GM18867 (cell line): ENCODE data around the gene L3MBTL2.
"Not testable (repeated sequence)": the region's sequence is repeated elsewhere in the genome, so short reads cannot be mapped to it uniquely, and the experiment has no call there.

Experiments used
- ATAC-seq: cut with Tn5 transposase; IDR thresholded peaks from one replicate; pipeline ENCODE4 v1.9.1; 2021; ENCODE audit warnings: mild to moderate bottlenecking, moderate library complexity; ENCODE audit not compliant: unreplicated experiment

L3MBTL2 gene

DNA sequence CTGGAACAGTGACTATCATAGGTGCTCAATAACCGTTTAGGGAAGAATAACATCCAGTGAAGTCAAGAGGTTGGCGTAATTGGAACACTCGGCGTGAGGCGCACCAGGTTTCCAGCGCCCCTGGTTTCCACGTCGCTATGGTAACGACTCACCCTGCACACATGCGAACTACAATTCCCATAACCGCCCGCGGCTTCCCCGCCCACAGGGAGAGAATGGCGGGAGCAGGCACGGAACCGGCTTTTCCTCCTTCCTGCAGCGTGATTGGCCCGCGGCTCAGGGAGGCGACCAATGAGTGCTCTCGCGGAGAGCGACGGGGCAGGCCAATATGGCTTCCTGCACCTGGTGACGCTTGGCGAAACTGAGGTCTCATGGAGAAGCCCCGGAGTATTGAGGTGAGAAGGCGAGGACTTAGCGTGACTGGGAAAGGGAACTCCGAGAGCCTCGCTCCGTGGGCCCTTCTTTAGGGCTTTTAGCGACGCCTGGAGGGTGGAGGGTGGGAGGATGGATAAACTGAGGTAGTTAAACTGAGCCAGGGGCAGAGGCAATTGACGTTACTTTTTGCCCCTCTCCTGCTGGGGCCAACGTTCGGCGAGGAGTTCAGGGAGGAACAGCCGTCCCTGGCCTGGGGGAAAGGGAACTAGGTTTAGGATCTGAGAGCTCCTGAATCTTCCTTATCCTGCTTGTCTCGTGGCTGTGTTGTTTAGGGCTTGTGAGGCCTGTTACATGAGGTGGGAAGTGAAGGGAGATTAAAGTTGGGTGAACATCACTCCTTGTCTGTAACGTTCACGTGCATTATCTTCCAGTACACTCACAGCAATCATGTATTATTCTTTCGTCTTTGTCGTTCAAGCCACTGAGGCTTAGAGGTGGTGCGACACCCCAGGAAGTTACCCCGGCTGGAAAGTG is at the start of gene L3MBTL2:
TSS of gene L3MBTL2 (plus strand) at position 321 of the 909 bp plus-strand sequence. CDS start at position 372, 51 bp downstream.
- peak; percentile 96 for ATAC-seq

DNA sequence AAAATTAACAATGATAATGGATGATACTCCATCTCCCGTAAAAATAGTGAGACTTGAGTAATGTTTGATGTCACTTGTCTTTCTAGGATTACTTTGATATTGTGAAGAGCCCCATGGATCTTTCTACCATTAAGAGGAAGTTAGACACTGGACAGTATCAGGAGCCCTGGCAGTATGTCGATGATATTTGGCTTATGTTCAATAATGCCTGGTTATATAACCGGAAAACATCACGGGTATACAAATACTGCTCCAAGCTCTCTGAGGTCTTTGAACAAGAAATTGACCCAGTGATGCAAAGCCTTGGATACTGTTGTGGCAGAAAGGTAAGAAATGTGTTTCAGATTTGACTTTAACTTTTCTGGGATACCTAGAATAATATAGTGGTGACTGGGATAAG is 48.0 kb upstream of the L3MBTL2 start:
- ATAC-seq = no peak

GRCh38 chr22:41169157-41169556 is 36.0 kb upstream of the L3MBTL2 start:
- ATAC-seq = no peak

- no peak for ATAC-seq
Observed at GRCh38 chr22:41171996-41172395, 33.1 kb upstream of the L3MBTL2 start.

DNA sequence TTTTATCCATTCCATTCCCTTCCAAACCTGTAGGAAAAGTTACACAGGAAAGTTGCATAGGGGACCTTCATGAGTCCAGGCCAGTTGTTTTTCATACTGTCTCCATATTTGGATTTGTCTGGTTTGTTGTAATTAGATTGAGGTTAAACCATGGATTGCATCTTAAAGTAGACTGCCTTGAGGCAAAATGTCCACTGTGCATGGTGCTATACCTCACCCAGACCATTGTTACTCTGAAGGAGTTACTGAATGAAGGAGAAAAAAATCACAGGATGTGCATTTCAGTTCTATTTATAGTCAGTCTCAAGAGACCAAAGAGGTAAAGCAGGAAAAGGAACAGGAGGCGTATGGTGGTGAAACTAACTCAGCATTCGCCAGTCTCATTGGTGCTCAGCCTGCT is 29.6 kb upstream of the L3MBTL2 start:
- no peak for ATAC-seq

- no peak for ATAC-seq
Observed at GRCh38 chr22:41177040-41177621, 28.0 kb upstream of the L3MBTL2 start.

GRCh38 chr22:41177622-41178424 is 27.3 kb upstream of the L3MBTL2 start:
- no peak for ATAC-seq

DNA sequence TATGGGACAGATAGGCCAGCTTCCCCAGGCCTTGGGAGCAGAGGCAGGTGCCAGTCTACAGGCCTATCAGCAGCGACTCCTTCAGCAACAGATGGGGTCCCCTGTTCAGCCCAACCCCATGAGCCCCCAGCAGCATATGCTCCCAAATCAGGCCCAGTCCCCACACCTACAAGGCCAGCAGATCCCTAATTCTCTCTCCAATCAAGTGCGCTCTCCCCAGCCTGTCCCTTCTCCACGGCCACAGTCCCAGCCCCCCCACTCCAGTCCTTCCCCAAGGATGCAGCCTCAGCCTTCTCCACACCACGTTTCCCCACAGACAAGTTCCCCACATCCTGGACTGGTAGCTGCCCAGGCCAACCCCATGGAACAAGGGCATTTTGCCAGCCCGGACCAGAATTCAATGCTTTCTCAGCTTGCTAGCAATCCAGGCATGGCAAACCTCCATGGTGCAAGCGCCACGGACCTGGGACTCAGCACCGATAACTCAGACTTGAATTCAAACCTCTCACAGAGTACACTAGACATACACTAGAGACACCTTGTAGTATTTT is 26.6 kb upstream of the L3MBTL2 start:
- no peak for ATAC-seq

- ATAC-seq = not testable (repeated sequence)
Observed at GRCh38 chr22:41180362-41180761, 24.8 kb upstream of the L3MBTL2 start.

DNA sequence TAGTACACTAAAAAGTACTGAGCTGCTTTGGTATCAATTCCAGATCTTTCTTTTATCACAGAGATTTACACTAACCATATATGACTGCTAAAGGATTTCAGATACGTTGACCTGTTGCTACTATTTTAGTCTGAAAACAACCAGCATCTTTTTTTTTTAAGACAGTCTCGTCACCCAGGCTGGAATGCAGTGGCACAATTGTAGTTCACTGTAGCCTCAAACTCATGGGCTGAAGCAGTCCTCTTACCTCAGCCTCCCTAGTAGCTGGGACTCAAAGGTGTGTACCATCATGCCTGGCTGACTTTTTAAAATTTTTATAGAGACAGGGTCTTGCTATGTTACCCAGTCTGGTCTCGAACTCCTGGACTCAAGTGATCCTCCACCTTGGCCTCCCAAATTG is 24.2 kb upstream of the L3MBTL2 start:
- ATAC-seq = no peak

DNA sequence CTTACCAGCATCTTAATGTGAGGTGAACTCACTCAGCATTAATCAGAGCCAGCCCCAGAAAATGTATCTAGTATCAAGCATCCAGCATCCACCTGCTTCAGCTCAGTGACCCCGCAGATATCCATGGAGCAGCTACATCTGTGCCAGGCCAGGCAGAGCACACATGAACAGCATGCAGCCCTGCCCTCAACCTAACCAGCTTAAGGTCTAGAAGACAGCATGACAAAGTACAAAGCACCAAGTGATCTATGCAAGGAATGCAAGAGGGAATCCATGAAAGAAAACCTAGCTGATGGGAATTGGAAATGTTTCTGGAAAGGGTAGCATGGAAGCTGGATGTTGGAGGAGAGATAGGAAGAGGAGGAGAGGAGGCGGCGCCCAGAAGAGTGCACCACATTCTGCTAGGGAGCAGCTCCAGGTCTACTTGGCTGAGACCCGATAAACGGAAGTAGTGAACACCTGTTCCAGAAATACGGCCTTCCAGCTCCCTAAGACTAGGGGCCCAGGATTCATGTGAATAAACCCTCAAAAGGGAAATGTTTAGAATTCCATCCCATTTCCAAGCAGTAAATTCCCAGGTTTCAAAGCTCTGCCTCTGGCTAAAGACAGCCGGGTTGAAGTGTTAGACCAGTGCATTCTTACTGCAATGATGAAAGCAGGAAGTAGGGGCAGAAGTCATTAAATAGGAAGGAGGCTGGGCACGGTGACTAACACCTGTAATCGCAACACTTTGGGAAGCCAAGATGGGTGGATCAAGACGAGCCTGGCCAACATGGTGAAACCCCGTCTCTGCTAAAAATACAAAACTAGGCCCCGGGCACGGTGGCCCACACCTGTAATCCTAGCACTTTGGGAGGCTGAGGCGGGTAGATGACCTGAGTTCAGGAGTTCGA is 23.5 kb upstream of the L3MBTL2 start:
- no peak for ATAC-seq

DNA sequence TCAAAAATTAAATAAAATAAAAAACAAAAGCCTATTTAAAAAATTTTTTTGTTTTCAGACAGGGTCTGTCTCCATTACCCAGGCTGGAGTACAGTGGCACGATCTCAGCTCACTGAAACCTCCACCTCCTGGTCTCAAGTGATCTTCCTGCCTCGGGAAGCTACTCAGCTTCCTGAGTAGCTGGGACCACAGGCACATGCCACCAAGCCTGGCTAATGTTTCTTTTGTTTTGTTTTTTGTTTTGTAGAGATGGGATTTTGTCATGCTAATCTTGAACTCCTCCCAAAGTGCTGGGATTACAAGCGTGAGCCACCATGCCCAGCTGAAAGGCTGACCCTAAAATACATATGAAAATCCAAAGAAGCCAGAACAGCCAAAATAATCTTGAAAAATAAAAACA is 20.4 kb upstream of the L3MBTL2 start:
- no peak for ATAC-seq

GRCh38 chr22:41191467-41191866 is 13.6 kb upstream of the L3MBTL2 start:
- ATAC-seq = no peak

GRCh38 chr22:41193829-41194228 is 11.3 kb upstream of the L3MBTL2 start:
- ATAC-seq = no peak

DNA sequence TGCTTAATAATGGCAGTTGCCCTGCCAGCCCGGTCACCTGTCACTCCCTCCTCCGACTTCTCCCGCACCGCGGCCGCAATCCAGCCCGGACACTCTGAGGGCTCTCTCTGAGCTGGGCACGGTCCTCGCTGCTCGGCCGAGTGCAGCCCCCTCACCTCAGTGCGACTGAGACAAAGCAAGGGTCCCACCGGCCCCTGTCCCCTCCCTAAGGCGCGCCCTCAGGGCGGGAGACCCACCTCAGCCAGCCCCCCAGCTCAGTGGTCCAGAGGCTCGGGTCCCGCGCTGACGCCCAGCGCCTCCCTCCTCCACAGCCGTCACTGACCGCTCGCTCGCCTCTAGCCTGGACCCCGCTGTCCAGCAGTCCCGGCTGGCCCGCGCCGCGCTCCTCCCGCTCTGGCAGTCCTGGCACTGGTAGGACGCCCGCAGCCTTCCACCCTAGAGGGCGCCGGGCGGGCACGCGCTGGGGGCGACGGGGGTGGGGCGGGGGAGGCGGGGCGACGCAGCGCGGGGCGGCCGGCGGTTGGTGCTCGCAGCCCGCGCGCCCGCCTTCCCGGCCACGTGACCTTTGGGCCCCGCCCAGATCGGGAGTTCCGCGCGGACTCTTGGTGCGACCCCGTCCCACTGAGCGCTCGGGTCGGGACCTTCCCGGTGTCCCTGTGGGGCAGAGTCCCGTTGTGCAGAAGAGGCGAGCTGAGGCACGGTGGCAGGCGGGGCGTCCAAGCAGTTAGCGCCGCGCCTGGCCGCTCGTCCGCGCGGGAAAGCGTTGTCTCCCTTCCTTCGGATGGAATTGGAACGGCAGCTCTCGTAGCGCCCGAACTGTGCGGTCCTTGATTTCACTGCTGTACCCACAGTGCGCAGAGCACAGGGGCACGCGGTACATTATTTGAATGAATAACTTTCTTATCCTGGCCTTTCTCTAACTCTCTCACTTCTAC is 7.8 kb upstream of the L3MBTL2 start:
- ATAC-seq = peak; percentile 83

DNA sequence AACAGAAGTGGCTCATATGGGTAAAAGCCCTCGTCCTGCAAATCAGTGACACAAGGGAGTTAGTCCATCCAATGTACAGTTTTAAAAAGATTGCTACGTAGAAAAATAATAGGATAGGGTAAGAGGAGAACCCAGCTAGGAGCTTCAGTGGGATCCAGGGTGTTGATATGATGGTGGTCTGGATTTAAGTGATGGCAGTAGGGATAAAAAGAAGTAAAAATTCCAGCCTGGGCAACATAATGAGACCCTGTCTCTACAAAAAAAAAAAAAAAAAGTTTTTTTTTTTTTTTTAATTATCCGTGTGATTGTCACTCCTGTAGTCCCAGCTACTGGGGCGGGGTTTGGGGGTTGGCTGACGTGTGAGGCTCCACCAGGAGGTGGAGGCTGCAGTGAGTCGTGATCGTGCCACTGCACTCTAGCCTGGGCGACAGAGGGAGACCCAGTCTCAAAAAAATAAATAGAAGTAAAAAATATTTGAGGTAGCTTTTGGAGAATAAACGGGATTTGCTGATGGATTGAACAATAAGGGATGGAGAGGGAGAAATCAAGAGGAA is 7.0 kb upstream of the L3MBTL2 start:
- no peak for ATAC-seq

- ATAC-seq = no peak
Observed at GRCh38 chr22:41201141-41201540, 4.0 kb upstream of the L3MBTL2 start.

GRCh38 chr22:41203118-41203517 is 2.0 kb upstream of the L3MBTL2 start:
- no peak for ATAC-seq

GRCh38 chr22:41204066-41204465 is 1.0 kb upstream of the L3MBTL2 start:
- ATAC-seq = no peak
